A549 (cell line): ENCODE data around the gene B4GALT7.

Source experiments
- BHLHE40 ChIP-seq: IDR thresholded peaks from 2 replicates; pipeline ENCODE4 v1.6.1; 2012; ENCODE audit warnings: low read depth, low read length, inconsistent platforms
- CTCF ChIP-seq: fragments of >200 bp; sonication (Bioruptor Twin); formaldehyde crosslinking; IDR thresholded peaks from 3 replicates; pipeline ENCODE4 v1.5.1; 2016
- EP300 ChIP-seq, 2 experiments: fragments of >200 bp; sonication (Bioruptor Twin); formaldehyde crosslinking; IDR thresholded peaks; 2 replicates in 1 of 2; 3 replicates in 1 of 2; pipeline ENCODE4 v1.6.1; 2016 to 2017
- GATA3 ChIP-seq: IDR thresholded peaks from 2 replicates; pipeline ENCODE4 v1.6.1; 2012; ENCODE audit warnings: borderline replicate concordance
- HEYL ChIP-seq: fragments of 250-450 bp; sonication (Bioruptor Pico); IDR thresholded peaks from 2 replicates; pipeline ENCODE4 v1.8.0; 2021; ENCODE audit warnings: mild to moderate bottlenecking, moderate library complexity
- JUN ChIP-seq, 2 experiments: fragments of >200 bp; sonication (Bioruptor Twin); formaldehyde crosslinking; IDR thresholded peaks; 2 replicates in 1 of 2; 3 replicates in 1 of 2; pipeline ENCODE4 v1.6.1; 2016 to 2017
- MAFK ChIP-seq: fragments of 450-650 bp; IDR thresholded peaks from 2 replicates; pipeline ENCODE4 v1.6.1; 2014; ENCODE audit not compliant: partially characterized antibody
- MYC ChIP-seq: IDR thresholded peaks from 2 replicates; pipeline ENCODE4 v1.6.1; 2012; ENCODE audit warnings: mild to moderate bottlenecking, inconsistent platforms, low read length, improper control_type of control experiment, borderline replicate concordance
- NPAS2 ChIP-seq: fragments of 250-450 bp; sonication (Bioruptor Pico); IDR thresholded peaks from 2 replicates; pipeline ENCODE4 v1.8.0; 2022; ENCODE audit warnings: mild to moderate bottlenecking, moderate library complexity, borderline replicate concordance
- POLR2A ChIP-seq: IDR thresholded peaks from 2 replicates; pipeline ENCODE4 v1.6.1; 2012; ENCODE audit warnings: mild to moderate bottlenecking, low read length
- RAD21 ChIP-seq, 2 experiments: fragments of >200 bp in 1 of 2; sonication (Bioruptor Twin) in 1 of 2; formaldehyde crosslinking in 1 of 2; IDR thresholded peaks in 1 of 2; conservative IDR thresholded peaks in 1 of 2; 2 replicates in 1 of 2; 3 replicates in 1 of 2; pipeline ENCODE4 v1.6.1; 2012 to 2018; ENCODE audit warnings: inconsistent platforms in 1 of 2
- RARB ChIP-seq: fragments of 250-450 bp; sonication (Bioruptor Pico); IDR thresholded peaks from 2 replicates; pipeline ENCODE4 v1.8.0; 2021; ENCODE audit warnings: mild to moderate bottlenecking, moderate library complexity
- TF ChIP-seq, protein P1 (sequence below): IDR thresholded peaks from 2 replicates; pipeline ENCODE4 v1.6.1; 2012; ENCODE audit warnings: low read depth, borderline replicate concordance
- TF ChIP-seq, protein P2 (sequence below): IDR thresholded peaks from 2 replicates; pipeline ENCODE4 v1.6.1; 2012

- TF ChIP-seq, protein P1, sequence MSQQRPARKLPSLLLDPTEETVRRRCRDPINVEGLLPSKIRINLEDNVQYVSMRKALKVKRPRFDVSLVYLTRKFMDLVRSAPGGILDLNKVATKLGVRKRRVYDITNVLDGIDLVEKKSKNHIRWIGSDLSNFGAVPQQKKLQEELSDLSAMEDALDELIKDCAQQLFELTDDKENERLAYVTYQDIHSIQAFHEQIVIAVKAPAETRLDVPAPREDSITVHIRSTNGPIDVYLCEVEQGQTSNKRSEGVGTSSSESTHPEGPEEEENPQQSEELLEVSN: no peak
- no peak for TF ChIP-seq HEYL (CRISPR knock-in tag)
- no peak for TF ChIP-seq CTCF
- no peak for TF ChIP-seq RAD21 (conservative IDR thresholded peaks at IDR 0.05 in 1 of 2, IDR thresholded peaks at IDR 0.05 in 1 of 2)
- TF ChIP-seq MYC: no peak
- TF ChIP-seq, protein P2, sequence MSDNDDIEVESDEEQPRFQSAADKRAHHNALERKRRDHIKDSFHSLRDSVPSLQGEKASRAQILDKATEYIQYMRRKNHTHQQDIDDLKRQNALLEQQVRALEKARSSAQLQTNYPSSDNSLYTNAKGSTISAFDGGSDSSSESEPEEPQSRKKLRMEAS: no peak
- no peak for TF ChIP-seq NPAS2
- no peak for TF ChIP-seq EP300 (IDR thresholded peaks at IDR 0.05)
- no peak for TF ChIP-seq RARB (CRISPR knock-in tag)
- TF ChIP-seq MAFK: no peak
- TF ChIP-seq POLR2A: no peak
- TF ChIP-seq BHLHE40: no peak
- TF ChIP-seq JUN (IDR thresholded peaks at IDR 0.05): no peak
- TF ChIP-seq GATA3: no peak
Observed at GRCh38 chr5:177595026-177595585, 4.8 kb upstream of the B4GALT7 start.
